K562 (cell line): ENCODE measurements around the gene RTP5. TPM values are rescaled to one million over a fixed set of nuclear protein-coding genes. Genes with fewer than 3 reads are reported as not detected.

ENCODE experiments used
- ATAC-seq: fragments of 200-7000 bp; cut with Tn5 transposase; 3 replicates; pipeline ENCODE4 v1.9.1; 2020; ENCODE audit warnings: moderate library complexity
- BruUV-seq: library from RNA; stranded (reverse); fragments of 400-500 nt; replicated peaks from 2 replicates; lab custom pipeline; 2021; lab: Mats Ljungman, UMichigan
- CTCF ChIA-PET: fragments of 300-600 bp; formaldehyde crosslinking; extraction: SDS; loops from one replicate; lab custom pipeline; 2021; ENCODE audit warnings: low intra/inter-chr PET ratio; lab: Yijun Ruan, JAX
- POLR2A ChIA-PET: fragments of 300-600, 350-650 bp; sonication (Branson Sonifier 250); formaldehyde crosslinking; extraction: SDS; loops from one replicate; lab custom pipeline; 2021; ENCODE audit warnings: antibody characterized with exemption, inconsistent platforms; lab: Yijun Ruan, JAX
- DNase-seq, 4 experiments: peaks; one replicate each; pipeline versions ENCODE4 v3.0.0 to v3.0.0-alpha.2; 2011 to 2018; ENCODE audit warnings: low spot score in 3 of 4, mixed read lengths in 3 of 4; ENCODE audit errors: extremely low read depth in 1 of 4
- FAIRE-seq: peaks from 2 replicates; lab custom pipeline; 2011; peaks lifted over from hg19 to GRCh38; lab: Jason Lieb, UNC
- H2AFZ ChIP-seq: 2 replicates; pipeline ENCODE4 v1.6.0; 2011; ENCODE audit warnings: low read depth, low read length, control low read depth, inconsistent platforms
- H3K27ac ChIP-seq: fragments of 200-600 bp; 3 replicates; pipeline ENCODE4 v1.8.0; 2011; ENCODE audit warnings: low read depth, mild to moderate bottlenecking, control low read depth, inconsistent platforms, low read length, moderate library complexity, mixed read lengths; ENCODE audit errors: extremely low read depth
- H3K27me3 ChIP-seq, 2 experiments: fragments of 300-600 bp in 1 of 2; 2 replicates in 1 of 2; 3 replicates in 1 of 2; pipeline versions ENCODE4 v1.6.0 to v1.8.0; 2011; ENCODE audit warnings: inconsistent platforms in 2 of 2, low read length in 2 of 2, mild to moderate bottlenecking in 1 of 2, mixed read lengths in 1 of 2, moderate library complexity in 1 of 2; ENCODE audit not compliant: control insufficient read depth in 2 of 2, insufficient read depth in 2 of 2
- H3K36me3 ChIP-seq: fragments of 300-600 bp; 3 replicates; pipeline ENCODE4 v1.8.0; 2011; ENCODE audit warnings: mild to moderate bottlenecking, low read length, inconsistent platforms; ENCODE audit not compliant: control insufficient read depth, insufficient read depth
- H3K4me1 ChIP-seq, 2 experiments: fragments of 200-600 bp in 1 of 2; replicated peaks in 1 of 2; 2 replicates in 1 of 2; 3 replicates in 1 of 2; pipeline versions ENCODE4 v1.5.1 to v1.8.0; 2011; ENCODE audit warnings: inconsistent platforms in 2 of 2, low read length in 2 of 2, mild to moderate bottlenecking in 1 of 2, mixed read lengths in 1 of 2, moderate library complexity in 1 of 2; ENCODE audit not compliant: control insufficient read depth in 2 of 2, insufficient read depth in 2 of 2
- H3K4me2 ChIP-seq: 2 replicates; pipeline ENCODE4 v1.6.1; 2011; ENCODE audit warnings: low read length, control low read depth, inconsistent platforms, mixed read lengths; ENCODE audit not compliant: insufficient read depth
- H3K4me3 ChIP-seq: fragments of 200-600 bp; sonication (generic), shearing (Covaris generic); 2 replicates; pipeline ENCODE4 v1.5.1; 2016; ENCODE audit warnings: control low read depth, inconsistent platforms
- H3K79me2 ChIP-seq: fragments of 200-600 bp; 3 replicates; pipeline ENCODE4 v1.8.0; 2011; ENCODE audit warnings: low read length, inconsistent platforms; ENCODE audit not compliant: control insufficient read depth, insufficient read depth
- H3K9ac ChIP-seq, 2 experiments: 2 replicates each; pipeline versions ENCODE4 v1.6.0 to v1.6.1; 2011; ENCODE audit warnings: low read depth in 2 of 2, low read length in 2 of 2, control low read depth in 1 of 2, inconsistent platforms in 1 of 2, mild to moderate bottlenecking in 1 of 2, mixed read lengths in 1 of 2; ENCODE audit not compliant: insufficient read depth in 1 of 2
- H3K9me1 ChIP-seq: one replicate; pipeline ENCODE4 v1.6.0; 2011; ENCODE audit warnings: inconsistent platforms, mild to moderate bottlenecking, low read length, moderate library complexity; ENCODE audit not compliant: control insufficient read depth, insufficient read depth
- H3K9me3 ChIP-seq: replicated peaks from 2 replicates; pipeline ENCODE4 v1.5.1; 2011; ENCODE audit warnings: low read depth, low read length, inconsistent platforms; ENCODE audit not compliant: control insufficient read depth, insufficient read depth
- H4K20me1 ChIP-seq: replicated peaks from 2 replicates; pipeline ENCODE4 v1.6.1; 2011; ENCODE audit warnings: low read length, inconsistent platforms, mixed read lengths; ENCODE audit not compliant: control insufficient read depth, insufficient read depth
- CBX5 ChIP-seq: IDR thresholded peaks from 2 replicates; pipeline ENCODE4 v1.6.1; 2014; ENCODE audit warnings: low read depth, borderline replicate concordance
- DACH1 ChIP-seq: fragments of 450-650 bp; IDR thresholded peaks from 2 replicates; pipeline ENCODE4 v1.6.1; 2018; ENCODE audit not compliant: partially characterized antibody
- E2F3 ChIP-seq: fragments of 250-450 bp; sonication (Bioruptor Pico); IDR thresholded peaks from 2 replicates; pipeline ENCODE4 v1.4.0; 2020; ENCODE audit warnings: mild to moderate bottlenecking
- FOXA3 ChIP-seq, 2 experiments: fragments of 450-650 bp in 1 of 2; sonication (generic) in 1 of 2; formaldehyde crosslinking; IDR thresholded peaks in 1 of 2; conservative IDR thresholded peaks in 1 of 2; 2 replicates each; pipeline versions ENCODE4 v1.4.0 to v1.8.0; 2020 to 2022; ENCODE audit warnings: mild to moderate bottlenecking in 2 of 2, missing genetic modification reagents in 1 of 2
- GMEB1 ChIP-seq: fragments of 250-450 bp; sonication (Bioruptor Pico); IDR thresholded peaks from 2 replicates; pipeline ENCODE4 v1.4.0; 2020; ENCODE audit warnings: mild to moderate bottlenecking
- MITF ChIP-seq: IDR thresholded peaks from 2 replicates; pipeline ENCODE4 v1.6.1; 2014; ENCODE audit warnings: antibody characterized with exemption
- NR2C1 ChIP-seq, 2 experiments: fragments of 450-650 bp; IDR thresholded peaks; 2 replicates each; pipeline ENCODE4 v1.6.1; 2017; ENCODE audit warnings: mild to moderate bottlenecking in 2 of 2, antibody characterized with exemption in 1 of 2, inconsistent platforms in 1 of 2, missing compliant biosample characterization in 1 of 2, missing genetic modification characterization in 1 of 2
- SIX5 ChIP-seq, 2 experiments: IDR thresholded peaks; 2 replicates each; pipeline ENCODE4 v1.6.1; 2011; ENCODE audit warnings: low read length in 2 of 2, borderline replicate concordance in 1 of 2, low read depth in 1 of 2, mild to moderate bottlenecking in 1 of 2, moderate library complexity in 1 of 2; ENCODE audit not compliant: insufficient read depth in 1 of 2
- SNRNP70 ChIP-seq: fragments of 200-400 bp; formaldehyde crosslinking; optimal IDR thresholded peaks from 2 replicates; pipeline ENCODE3; 2017; ENCODE audit warnings: low read depth, low read length
- STAT5B ChIP-seq: fragments of 250-450 bp; sonication (Bioruptor Pico); IDR thresholded peaks from 2 replicates; pipeline ENCODE4 v1.8.0; 2021; ENCODE audit warnings: mild to moderate bottlenecking, inconsistent platforms
- TEAD2 ChIP-seq: fragments of 450-650 bp; IDR thresholded peaks from 2 replicates; pipeline ENCODE4 v1.6.1; 2016; ENCODE audit warnings: missing genetic modification characterization, control low read depth, missing compliant biosample characterization
- TEAD4 ChIP-seq, 2 experiments: sonication (generic) in 1 of 2; formaldehyde crosslinking in 1 of 2; IDR thresholded peaks; 2 replicates each; pipeline versions ENCODE4 v1.6.1 to v1.8.0; 2012 to 2022; ENCODE audit warnings: borderline replicate concordance in 1 of 2, inconsistent platforms in 1 of 2, low read length in 1 of 2, mild to moderate bottlenecking in 1 of 2, missing genetic modification reagents in 1 of 2
- TFAM ChIP-seq: fragments of 250-450 bp; sonication (Bioruptor Pico); conservative IDR thresholded peaks from 2 replicates; pipeline ENCODE4 v1.5.0; 2021; ENCODE audit warnings: mild to moderate bottlenecking, moderate library complexity
- THAP7 ChIP-seq: fragments of 250-450 bp; sonication (Bioruptor Pico); IDR thresholded peaks from 2 replicates; pipeline ENCODE4 v1.5.0; 2021
- THRB ChIP-seq: fragments of 450-650 bp; formaldehyde crosslinking; conservative IDR thresholded peaks from 2 replicates; pipeline ENCODE4 v1.4.0; 2022; ENCODE audit warnings: mild to moderate bottlenecking, missing genetic modification characterization
- ZNF133 ChIP-seq: fragments of 250-450 bp; sonication (Bioruptor Pico); IDR thresholded peaks from 2 replicates; pipeline ENCODE4 v1.4.0; 2020; ENCODE audit warnings: mild to moderate bottlenecking
- ZNF23 ChIP-seq: fragments of 250-450 bp; sonication (Bioruptor Pico); IDR thresholded peaks from 2 replicates; pipeline ENCODE4 v1.4.0; 2020; ENCODE audit warnings: mild to moderate bottlenecking
- ZNF586 ChIP-seq: fragments of 450-650 bp; formaldehyde crosslinking; conservative IDR thresholded peaks from 2 replicates; pipeline ENCODE4 v1.4.0; 2020; ENCODE audit warnings: mild to moderate bottlenecking, moderate library complexity
- WGBS: fragments of 100-300 bp; shearing (Covaris generic); methylation state at CpG from one replicate; pipeline ENCODE4 v1.1.6; 2016; ENCODE audit warnings: low coverage, mixed read lengths; ENCODE audit not compliant: insufficient coverage; ENCODE audit errors: missing lambda C conversion rate; 5-methylcytosine and 5-hydroxymethylcytosine counted together
- in situ Hi-C: fragments of 300-500 bp; cut with MboI; formaldehyde crosslinking; loops from 4 replicates; pipeline ENCODE4 v1.15.0; 2018; ENCODE audit warnings: inconsistent platforms, mixed read lengths
- intact Hi-C: fragments of 100-400 bp; cut with micrococcal nuclease; formaldehyde crosslinking; loops from 2 replicates; pipeline ENCODE4 v1.14.2; 2022
- polyA plus RNA-seq, 8 experiments: library from polyadenylated mRNA; depleted of rRNA in 4 of 8; stranded (reverse) in 5 of 8; unstranded in 3 of 8; fragments of >200 nt; fragmentation: Nextera tagmentation in 2 of 8; fragmentation: Illumina TruSeq in 1 of 8; extraction: Ambion mirVana in 2 of 8; extraction: Trizol in 1 of 8; gene quantifications; 2 replicates each; pipeline versions ENCODE4 v1.2.1 to v1.2.3, GENCODE V29; 2011 to 2014; ENCODE audit warnings: inconsistent platforms in 1 of 8, missing spikeins in 1 of 8
- total RNA-seq, 7 experiments: library from RNA; depleted of rRNA in 6 of 7; stranded (reverse); fragments of >200 nt in 6 of 7; fragmentation: Illumina TruSeq in 2 of 7; extraction: Trizol in 2 of 7; gene quantifications; 2 replicates each; pipeline versions ENCODE4 v1.2.1 to v1.2.3, GENCODE V29; 2011 to 2021; ENCODE audit warnings: low replicate concordance in 1 of 7

RTP5 gene
- total and polyA plus RNA-seq, 9 of the 15 experiments (the other 6 are each of a cell fraction or from before 2014, with no cell fraction given): not detected

GRCh38 chr2:241874277-241874925, 4.9 kb downstream of the RTP5 start:
- Histone ChIP-seq H3K27me3 (peaks cover 0 to 19% of the 10 kb centered on the region in 2 experiments; a peak in 2 of 5 replicates), H3K9me1 (no peaks in the 10 kb centered on the region), H2AFZ (no peak overlapping the region), H3K36me3 (no peaks in the 10 kb centered on the region), H3K4me1 (peaks cover 3 to 55% of the 10 kb centered on the region in 2 experiments; a peak in 2 of 5 replicates), H4K20me1 (no peaks in the 10 kb centered on the region), H3K27ac (no peak overlapping the region), H3K9ac (no peak overlapping the region), H3K79me2 (no peaks in the 10 kb centered on the region), H3K9me3 (no peaks in the 10 kb centered on the region), H3K4me3 (no peak overlapping the region), H3K4me2 (no peak overlapping the region)
- DNase-seq (no peak), FAIRE-seq (no peak), ATAC-seq (no peak)
- ChIA-PET POLR2A (no interaction called here), CTCF (no interaction called here)
- in situ Hi-C loops (no loop called here), intact Hi-C loops (no loop called here)
- 78% methylated on average over 10 of the region's 17 CpGs for WGBS
- BruUV-seq: no TSS peak
- no peak for TF ChIP-seq THRB (CRISPR knock-in tag)
- no peak for TF ChIP-seq ZNF133
- no peak for TF ChIP-seq ZNF23 (CRISPR knock-in tag)
- no peak for TF ChIP-seq CBX5
- no peak for TF ChIP-seq STAT5B (CRISPR knock-in tag)
- no peak for TF ChIP-seq NR2C1 (IDR thresholded peaks at IDR 0.05)
- no peak for TF ChIP-seq NR2C1 (tag; IDR thresholded peaks at IDR 0.05)
- TF ChIP-seq GMEB1 (CRISPR knock-in tag): no peak
- no peak for TF ChIP-seq TEAD4 (IDR thresholded peaks at IDR 0.05; ENCODE audit: low read length)
- no peak for TF ChIP-seq TEAD4 (CRISPR knock-in tag; IDR thresholded peaks at IDR 0.05; ENCODE audit: borderline replicate concordance)
- no peak for TF ChIP-seq SIX5 (IDR thresholded peaks at IDR 0.05; ENCODE audit: borderline replicate concordance in 1 of 2, insufficient read depth in 1 of 2, low read depth in 1 of 2, low read length in 2 of 2)
- TF ChIP-seq SNRNP70: no peak
- TF ChIP-seq MITF: no peak
- no peak for TF ChIP-seq E2F3
- TF ChIP-seq ZNF586 (CRISPR knock-in tag): no peak
- TF ChIP-seq DACH1: no peak
- no peak for TF ChIP-seq TFAM (CRISPR knock-in tag)
- TF ChIP-seq FOXA3 (CRISPR knock-in tag; conservative IDR thresholded peaks at IDR 0.05 in 1 of 2, IDR thresholded peaks at IDR 0.05 in 1 of 2): no peak
- no peak for TF ChIP-seq THAP7
- no peak for TF ChIP-seq TEAD2 (tag)
